HG03575 (cell line): ENCODE measurements around the gene POC1B.

Experiments
- ATAC-seq: cut with Tn5 transposase; IDR thresholded peaks from one replicate; pipeline ENCODE4 v1.9.1; 2021; ENCODE audit not compliant: unreplicated experiment, insufficient number of reproducible peaks, low FRiP score; ENCODE audit errors: extremely low read depth

POC1B gene

DNA sequence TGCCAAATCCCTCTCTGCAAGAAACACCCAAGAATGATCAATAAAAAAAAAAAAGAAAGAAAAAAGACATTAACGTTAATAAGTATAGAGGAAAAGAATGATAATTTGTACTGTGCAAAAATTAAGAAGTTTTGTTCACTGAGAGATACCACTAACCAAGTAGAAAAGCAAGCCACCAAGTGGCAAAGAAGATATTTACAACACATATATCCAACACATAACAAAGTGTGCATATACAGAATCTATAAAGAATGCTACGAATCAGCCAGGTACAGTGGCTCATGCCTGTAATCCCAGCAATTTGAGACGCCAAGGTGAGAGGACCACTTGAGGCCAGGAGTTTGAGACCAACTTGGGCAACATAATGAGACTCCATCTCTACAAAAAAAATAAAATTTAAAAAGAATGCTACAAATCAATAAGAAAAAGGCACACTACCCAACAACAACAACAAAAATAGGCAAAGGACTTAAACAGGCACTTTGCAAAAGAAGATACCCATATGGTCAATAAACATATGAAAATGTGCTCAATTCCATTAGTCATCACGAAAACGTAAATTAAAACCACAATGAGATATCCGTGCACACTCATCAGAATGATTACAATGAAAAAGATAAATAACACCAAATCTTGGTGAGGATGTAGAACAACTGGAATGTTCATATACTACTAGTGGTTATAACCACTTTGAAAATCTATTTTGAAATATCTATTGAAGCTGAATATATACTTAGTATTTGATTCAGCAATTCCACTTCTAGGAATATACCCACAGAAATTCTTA is 21.1 kb downstream of the POC1B start:
- no peak for ATAC-seq

DNA sequence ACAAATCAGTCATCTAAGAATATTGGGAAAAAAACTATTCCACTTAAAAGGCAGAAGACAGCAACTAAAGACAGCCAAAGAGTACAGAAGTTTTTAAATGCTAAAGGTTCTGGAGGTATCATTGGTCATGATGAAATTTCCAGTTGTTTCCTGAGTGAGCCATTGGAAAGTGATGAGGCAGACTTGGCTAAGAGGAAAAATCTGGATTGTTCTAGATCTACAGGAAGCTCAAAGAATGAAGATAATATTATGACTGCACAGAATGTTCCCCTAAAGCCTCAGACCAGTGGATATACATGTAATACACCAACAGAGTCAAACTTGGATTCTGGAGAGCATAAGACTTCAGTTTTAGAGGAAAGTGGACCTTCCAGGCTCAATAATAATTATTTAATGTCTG is 24.1 kb downstream of the POC1B start:
- ATAC-seq: no peak

DNA sequence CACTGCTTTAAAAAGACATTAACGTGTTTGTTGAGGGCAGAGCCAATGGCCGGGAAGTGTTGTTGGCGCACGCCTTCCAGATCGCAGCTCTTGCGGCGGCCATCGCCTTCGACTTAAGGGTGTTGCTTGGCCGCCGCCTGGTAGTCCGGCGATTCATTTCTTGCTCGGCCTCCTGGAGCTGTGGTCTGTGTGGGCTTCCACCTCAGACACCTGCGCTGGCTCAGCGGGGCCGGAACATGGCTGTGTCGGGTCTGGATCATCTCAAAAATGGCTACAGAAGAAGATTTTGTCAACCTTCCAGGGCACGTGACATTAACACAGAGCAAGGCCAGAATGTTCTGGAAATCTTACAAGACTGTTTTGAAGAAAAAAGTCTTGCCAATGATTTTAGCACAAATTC is 26.0 kb downstream of the POC1B start:
- ATAC-seq: no peak

DNA sequence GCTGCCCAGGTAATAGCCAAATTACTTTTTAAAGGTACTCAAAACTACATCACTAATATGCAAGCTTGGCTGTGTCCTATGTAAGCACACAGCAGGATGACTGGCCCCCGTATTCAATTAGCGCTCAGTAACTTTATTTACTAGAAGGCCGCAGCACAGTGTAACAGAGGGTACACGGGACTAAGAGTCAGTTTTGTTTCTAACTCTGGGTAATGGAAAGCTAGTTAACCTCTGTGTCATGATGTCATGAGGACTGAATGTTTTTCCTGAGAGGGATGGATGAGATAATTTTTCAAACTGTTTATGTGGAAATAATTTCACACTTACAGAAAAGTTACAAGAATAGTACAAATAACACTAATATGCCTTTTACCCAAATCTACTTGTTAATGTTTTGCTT is 28.4 kb downstream of the POC1B start:
- no peak for ATAC-seq

DNA sequence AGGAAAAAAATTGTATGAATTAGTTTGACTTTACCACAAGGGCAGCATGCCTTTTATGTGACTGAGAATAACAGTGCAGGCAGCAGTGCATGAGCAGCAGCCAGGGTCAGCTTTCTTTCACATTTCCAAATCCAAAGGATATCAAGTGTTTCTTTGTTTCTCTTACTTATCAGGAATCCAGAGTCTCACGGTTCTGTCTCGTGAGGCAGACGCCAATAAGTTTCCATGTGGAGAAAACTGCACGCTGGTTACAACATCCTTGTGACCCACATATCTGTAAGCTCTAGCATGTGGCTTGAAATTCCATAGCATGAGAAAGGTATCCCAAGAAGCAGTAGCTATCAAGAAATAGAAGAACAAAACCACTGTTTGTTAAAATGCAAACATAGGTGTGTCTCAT is 28.8 kb downstream of the POC1B start:
- no peak for ATAC-seq

DNA sequence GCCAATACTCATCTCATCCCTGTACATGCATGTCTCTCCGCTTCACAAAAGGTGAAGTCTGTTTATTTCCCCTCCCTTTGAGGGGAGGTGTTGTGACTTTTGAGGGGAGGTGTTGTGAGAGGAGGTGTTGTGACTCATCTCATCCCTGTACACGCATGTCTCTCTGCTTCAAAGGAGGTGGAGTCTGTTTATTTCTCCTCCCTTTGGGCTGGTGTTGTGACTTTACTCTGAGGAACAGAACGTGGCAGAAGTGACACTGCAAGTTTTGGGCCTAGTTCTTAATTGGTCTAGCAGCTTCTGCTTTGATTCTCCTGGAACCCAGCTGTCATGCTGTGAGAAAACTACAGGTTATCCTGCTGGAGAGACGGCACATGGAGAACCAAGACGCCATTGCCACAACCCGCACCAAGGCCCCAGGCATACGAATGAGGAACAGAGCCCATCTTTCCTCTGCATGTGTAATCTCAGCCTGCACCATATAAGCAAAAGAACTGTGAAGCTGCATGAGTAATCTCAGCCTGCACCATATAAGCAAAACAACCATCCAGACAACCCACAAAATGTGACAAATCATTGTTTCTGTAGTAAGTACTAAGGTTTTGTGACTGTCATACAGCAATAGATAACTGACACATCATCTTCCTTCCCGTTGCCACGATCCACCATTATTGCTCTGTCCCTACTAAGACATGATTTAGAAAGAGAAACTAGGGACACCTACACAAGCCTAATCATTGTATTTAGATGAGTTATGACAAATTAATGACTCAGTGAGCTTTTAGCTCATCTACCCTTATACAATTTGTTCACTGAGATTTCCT is 31.2 kb downstream of the POC1B start:
- no peak for ATAC-seq

DNA sequence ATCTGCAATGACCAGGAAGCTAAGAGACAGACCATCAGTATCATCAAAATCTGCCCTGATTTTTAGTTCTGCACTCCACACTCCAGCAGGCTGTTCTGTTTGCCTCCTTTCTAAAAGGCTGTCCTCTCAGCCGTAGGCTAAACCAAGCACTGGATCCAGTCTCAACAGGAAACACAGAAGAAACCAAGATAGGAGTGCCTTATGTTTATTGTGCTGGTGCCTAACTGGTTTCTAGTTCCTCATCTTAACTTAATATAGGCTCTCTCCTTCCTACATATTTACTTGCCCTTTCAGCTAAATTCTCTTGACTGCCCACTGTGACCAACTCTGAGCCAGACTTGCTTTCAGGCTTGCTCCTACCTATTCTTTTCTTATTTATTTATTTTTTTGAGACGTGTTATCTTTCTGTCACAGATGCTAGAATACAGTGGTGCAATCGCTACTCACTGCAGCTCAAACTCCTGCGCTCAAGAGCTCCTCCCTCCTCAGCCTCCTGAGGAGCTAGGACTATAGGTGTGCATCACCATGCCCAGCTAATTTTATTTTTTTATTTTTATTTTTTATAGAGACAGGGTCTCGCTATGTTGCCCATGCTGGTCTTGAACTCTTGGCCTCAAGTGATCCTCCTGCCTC is 32.1 kb downstream of the POC1B start:
- no peak for ATAC-seq

DNA sequence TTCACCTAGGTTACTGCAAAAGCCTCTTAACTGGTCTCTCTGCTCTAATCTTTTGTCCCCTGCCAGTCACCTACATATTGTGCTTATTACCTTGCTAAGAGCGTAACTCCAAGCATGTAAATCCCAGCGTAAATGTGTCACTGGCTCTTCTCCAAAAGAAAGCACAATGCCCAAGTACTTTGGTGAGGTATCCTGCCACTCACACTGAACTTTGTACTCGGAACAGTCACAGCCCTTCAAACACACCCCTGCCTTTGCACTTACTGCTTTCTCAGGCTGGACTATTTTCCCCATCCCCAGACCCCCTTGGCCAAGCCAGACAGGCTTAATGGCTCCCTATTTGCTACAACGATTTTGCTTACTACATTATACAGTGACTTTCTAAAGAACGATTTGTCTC is 33.0 kb downstream of the POC1B start:
- ATAC-seq: no peak

DNA sequence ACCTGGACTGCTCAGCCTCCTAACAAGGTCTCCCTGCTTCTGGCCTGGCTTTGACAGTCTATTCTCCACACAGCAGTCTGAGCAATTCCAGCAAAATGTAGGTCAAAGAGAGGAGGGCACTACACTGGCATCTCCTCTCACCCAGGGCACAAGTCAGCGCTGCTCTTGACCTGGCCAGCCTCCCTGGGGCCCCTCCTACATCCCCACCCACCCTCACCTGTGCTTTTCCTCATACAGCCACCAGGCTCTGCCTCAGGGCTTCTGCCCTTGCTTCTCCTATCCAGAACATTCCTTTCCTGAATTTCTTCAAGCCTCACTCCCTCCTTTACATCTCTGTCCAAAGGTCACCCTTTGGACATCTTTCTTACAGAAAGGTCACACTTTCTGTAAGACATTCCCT is 34.9 kb downstream of the POC1B start:
- no peak for ATAC-seq

DNA sequence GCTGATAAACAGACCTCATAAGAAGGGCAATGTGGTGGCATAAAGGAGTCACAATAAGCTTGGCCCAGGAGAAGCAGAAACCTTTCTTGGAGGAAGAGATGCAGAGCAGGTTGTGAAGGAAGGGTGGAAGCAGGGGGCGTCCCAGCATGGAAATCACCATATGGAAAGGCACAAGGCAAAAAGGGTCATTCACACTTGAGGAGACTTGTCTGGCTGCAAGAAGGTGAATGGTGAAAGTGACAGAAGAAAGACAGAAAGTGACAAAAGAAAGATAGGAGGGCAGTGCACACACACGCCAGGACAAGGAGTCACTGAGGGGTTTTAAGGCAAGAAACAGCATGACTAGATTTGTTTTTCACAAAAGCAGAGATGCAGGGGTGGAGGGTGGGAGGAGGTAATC is 39.6 kb downstream of the POC1B start:
- ATAC-seq: no peak

DNA sequence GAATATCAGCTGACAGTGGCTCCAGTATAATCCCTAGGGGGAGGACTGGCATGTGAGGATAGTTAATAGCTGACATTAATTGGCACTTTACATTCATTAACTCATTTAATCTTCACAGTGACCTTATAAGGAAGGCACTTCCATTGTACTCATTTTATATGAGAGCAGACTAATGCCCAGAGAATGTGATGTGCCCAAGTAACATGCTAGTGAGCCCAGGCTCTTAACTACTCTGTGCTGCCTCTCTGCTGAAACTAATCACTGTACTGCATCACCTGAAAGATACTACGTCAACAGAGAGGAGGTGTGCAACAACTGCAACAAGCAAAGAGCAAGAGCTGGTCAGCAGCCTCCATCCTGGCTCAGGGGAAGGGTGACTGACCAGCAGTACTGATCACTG is 41.4 kb downstream of the POC1B start:
- no peak for ATAC-seq

DNA sequence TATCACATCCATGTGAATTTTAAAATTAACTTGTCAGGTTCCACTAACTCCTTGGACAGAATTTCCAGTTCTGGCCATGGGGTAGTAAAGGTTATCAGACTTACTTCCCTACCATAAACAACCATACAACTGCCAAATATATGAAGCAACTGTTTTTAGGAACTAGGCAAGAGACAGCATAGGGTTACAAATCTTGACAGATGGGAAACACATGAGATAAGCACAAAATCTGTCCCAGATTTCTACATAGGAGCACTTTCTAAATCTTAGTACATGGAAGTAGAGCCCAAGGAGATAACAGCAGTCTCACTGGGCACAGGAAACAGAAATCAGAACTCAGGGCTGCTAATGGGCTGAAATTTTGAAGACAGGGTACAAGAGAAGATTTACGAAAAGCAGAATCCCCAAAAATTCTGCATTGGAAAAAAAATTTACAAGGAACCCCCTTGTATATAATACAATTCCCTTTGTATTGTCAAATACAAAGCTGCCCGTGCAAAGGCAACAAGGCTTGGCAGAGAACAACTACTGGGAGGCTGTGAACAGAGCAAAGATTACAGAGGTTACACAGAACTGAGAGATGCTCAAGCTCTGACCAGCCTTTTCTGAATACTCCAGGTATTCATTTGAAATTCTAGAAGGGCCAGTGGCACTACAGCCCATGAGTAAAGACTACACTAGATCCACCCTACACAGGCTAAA is 44.5 kb downstream of the POC1B start:
- no peak for ATAC-seq

DNA sequence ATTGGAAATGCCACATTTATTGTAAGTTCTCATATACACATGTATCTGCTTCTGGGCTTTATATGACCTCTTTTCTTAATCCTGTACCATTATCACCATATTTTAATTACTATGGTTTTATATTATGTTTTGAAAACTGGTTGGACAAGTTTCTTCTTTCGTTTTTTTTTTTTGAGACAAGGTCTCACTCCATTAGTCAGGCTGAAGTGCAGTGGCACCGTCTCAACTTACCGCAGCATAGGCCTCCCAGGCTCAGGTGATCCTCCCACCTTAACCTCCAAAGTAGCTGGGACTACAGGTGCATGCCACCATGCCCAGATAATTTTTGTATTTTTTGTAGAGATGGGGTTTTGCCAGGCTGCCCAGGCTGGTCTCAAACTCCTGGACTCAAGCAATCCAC is 45.9 kb downstream of the POC1B start:
- no peak for ATAC-seq

DNA sequence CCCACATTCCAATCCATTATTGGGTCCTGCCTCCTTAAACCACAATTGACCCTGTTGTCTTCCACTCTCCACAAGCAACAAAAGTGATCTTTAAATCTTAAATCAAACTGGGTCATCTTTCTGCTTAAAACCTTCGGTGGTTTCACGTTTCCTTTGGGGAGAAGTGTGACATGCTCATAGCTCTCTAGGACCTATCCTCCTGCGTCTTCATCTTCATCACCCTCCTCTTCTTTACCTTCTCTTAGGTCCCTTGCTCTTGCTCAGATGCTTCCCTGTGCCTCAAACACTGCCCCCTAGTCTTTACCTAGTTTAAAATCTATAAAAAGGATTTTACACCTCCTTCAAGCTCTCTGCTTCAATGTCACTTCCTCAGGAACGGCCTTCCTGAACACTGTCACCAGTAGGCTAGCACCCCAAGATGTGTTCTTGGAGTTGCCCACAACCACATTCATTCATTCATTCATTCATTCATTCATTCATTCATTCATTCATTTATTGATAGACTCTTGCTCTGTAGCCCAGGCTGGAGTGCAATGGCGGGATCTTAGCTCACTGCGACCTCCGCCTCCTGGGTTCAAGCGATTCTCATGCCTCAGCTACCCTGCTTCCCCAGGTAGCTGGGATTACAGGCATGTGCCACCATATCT is 48.1 kb downstream of the POC1B start:
- no peak for ATAC-seq

DNA sequence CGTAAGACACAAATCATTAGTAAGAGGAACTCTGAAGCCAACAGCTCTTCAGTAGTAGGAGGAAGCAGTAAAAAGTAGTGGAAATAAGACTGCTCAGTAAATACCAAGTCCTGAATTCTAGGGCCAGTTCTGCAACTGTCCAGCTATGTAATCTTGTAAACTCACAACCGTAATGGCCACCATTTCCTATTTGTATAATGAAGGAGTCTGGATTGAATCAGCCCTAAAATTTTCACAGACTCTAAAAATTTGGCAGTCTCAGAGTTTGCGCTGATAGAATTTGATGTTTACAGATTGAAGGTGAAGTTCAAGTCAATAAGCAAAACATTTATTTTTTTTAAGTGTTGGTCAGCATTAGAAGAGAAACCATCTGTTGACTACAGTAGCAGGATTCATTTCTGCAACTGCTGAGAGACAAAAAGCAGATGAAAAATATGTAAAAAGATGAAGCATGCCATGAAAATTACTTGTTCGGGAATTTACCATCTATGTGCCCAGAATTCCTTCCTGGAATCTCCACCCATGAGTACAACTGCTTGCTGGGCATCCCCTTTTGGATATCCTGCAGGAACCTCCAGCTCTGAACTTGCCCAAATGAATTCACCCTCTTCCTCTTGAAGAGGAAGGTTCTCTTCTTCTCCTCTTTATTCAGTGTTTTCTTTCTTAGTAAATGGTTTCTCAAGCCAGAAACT is 48.8 kb downstream of the POC1B start:
- ATAC-seq: no peak

DNA sequence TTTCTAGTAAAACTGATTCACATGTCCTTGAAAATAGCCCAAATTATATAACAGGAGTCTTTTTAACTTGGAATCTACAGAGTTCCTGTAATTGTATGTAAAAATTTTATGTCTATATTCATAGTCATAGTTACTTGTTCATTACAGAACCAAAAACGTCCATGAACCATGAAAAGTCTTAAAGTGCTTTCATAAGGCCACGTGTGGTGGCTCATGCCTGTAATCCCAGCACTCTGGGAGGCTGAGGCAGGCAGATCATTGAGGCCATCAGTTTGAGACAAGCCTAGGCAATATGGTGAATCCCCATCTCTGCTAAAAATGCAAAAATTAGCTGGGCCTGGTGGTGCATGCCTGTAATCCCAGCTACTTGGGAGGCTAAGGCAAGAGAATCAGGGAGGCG is 49.6 kb downstream of the POC1B start:
- ATAC-seq: no peak

DNA sequence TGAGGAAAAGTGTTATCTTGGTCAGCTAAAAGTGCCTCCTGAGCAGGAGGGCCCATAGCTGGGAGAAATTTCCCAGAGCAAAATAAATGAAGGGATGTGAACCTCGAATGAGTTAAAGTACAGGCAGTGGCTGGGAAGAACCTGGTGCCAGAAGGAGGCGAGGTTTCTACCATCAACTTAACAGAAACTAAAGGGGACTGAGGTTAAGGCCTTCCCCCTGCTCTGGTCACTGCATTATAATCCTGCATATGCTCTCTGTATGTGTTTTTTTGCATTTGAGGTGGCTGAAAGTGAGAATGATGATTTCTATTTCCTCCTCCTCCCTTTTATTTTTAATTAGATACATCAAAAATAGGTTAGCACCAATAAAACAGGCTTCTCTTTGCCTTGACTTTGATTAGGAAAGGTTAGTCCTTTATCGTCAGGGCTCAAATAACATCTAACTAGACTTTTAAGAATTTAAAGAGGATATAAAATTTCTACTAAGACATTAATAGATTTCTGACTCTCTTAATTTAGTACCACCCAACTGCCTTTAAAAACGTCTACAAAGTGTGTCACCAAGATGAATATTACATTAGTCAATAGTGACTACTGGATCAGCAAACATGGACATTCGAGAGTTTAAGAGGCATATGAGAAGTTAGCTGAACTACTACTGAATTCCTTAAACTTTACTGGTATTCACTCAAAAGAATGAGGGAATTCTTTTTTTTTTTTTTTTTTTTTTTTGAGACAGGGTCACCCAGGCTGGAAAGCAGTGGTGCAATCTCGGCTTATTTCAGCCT is 50.5 kb downstream of the POC1B start:
- no peak for ATAC-seq

DNA sequence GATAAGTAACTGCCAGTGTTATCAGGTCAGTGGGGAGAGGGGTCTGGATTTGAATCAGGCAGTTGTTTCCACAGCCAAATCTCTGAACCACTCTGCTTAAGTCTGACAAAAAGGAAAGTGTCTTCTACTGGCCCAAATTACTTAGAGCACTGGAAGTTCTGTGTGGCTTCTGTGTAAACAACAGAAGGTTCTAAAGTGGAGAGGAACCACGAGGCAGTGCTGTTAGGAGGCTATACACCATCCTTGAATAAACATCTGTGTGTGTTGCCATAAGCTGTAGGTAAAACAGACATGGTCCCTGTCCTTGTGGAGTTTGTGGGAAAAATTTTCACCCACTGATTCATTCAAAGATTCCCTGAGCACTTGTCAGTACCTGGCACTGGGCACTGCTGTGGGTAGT is 51.2 kb downstream of the POC1B start:
- ATAC-seq: no peak
